OCI-LY3 (cell line): Measurements from ENCODE around the gene MAFB.

Experiments used
- CTCF ChIP-seq: fragments of 200-600, 300-600 bp; sonication (generic); IDR thresholded peaks from 2 replicates; pipeline ENCODE4 v1.5.1; 2014; ENCODE audit warnings: antibody characterized with exemption, low read length, low read depth
- EZH2phosphoT487 ChIP-seq: fragments of 200-600 bp; shearing (Covaris generic); IDR thresholded peaks from 2 replicates; pipeline ENCODE4 v1.6.1; 2018; ENCODE audit warnings: antibody characterized with exemption, mixed run types, low read depth

GRCh38 chr20:40685349-40685748 lies 3.7 kb downstream of the MAFB start:
- no peak for TF ChIP-seq CTCF
- no peak for TF ChIP-seq EZH2phosphoT487
